Fibroblast of mammary gland (primary cell): ENCODE results near the gene DCTN5.

Experiments used
- DNase-seq: peaks from one replicate; pipeline ENCODE4 v3.0.0-alpha.2; 2010; ENCODE audit warnings: low read depth
- H3K4me3 ChIP-seq: 2 replicates; pipeline ENCODE4 v1.5.1; 2011; ENCODE audit warnings: low read depth, mild to moderate bottlenecking, low read length, moderate library complexity; ENCODE audit not compliant: control insufficient read depth
- TF ChIP-seq, protein P1 (sequence below): conservative IDR thresholded peaks from 2 replicates; pipeline ENCODE4 v1.5.1; 2011; ENCODE audit warnings: low read depth, low read length, inconsistent platforms; ENCODE audit not compliant: control insufficient read depth, insufficient read depth

The DCTN5 gene

DNA sequence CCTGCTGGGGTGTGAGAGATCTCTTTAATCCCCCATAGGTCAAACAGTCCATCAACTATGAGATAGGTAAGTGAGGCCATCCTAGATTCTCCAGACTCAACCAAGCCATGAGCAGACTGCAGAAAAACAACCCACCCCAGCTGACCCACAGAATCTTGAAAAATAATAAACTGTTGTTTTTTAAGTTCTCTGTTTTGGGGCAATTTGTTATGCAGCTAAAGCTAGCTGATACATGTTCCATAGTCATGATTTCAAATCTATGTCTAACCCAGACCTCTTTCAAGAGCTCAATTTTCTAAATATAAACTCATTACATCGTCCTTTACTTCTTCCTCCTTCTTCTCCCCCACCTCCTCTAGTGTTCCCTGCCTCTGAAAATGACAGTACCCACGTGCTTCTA lies 61.7 kb downstream of the DCTN5 start:
- DNase-seq, result no peak
- no peak overlapping the region for H3K4me3 ChIP-seq
- TF ChIP-seq, protein P1, sequence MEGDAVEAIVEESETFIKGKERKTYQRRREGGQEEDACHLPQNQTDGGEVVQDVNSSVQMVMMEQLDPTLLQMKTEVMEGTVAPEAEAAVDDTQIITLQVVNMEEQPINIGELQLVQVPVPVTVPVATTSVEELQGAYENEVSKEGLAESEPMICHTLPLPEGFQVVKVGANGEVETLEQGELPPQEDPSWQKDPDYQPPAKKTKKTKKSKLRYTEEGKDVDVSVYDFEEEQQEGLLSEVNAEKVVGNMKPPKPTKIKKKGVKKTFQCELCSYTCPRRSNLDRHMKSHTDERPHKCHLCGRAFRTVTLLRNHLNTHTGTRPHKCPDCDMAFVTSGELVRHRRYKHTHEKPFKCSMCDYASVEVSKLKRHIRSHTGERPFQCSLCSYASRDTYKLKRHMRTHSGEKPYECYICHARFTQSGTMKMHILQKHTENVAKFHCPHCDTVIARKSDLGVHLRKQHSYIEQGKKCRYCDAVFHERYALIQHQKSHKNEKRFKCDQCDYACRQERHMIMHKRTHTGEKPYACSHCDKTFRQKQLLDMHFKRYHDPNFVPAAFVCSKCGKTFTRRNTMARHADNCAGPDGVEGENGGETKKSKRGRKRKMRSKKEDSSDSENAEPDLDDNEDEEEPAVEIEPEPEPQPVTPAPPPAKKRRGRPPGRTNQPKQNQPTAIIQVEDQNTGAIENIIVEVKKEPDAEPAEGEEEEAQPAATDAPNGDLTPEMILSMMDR, result no peak

DNA sequence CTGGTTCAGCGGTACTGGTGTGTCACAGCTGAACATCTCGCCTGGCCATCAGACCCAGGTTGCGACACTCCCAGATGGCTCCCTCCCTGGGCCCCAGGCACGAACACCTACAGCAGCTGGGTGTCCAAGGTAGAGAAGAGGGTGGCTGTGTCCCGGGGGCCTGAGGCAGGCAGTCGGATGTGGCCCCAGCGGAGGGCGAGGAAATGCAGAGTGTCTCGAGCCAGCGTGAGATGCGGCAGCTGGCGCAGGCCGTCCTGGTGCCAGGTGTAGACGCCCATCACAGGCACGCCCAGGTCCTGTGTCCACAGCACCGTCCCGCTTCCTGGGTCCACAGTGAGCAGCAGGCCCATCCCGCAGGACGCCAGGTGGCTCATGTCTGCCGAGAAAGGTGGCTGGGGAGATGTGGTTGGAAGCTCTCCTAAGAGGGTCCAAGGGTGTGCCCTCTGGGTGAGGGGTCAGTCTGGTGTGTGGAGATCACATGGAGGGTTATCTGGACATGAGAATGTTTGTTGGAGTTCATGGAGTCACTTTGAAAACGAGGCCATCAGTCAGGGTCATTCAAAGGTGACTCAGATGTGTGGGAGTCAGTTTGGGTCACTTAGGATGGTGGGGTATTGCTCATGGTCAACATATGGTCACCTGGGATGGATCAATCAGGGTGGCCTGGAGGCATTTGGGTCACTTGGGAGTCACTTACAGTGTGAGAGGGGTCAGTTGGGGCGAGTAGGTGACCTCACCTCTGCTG lies 63.7 kb downstream of the DCTN5 start:
- H3K4me3 ChIP-seq, result no peak overlapping the region
- TF ChIP-seq, protein P1, result no peak
- no peak for DNase-seq

GRCh38 chr16:23705517-23705902 lies 64.2 kb downstream of the DCTN5 start:
- H3K4me3 ChIP-seq, result no peak overlapping the region
- TF ChIP-seq, protein P1, result no peak
- DNase-seq, result no peak

DNA sequence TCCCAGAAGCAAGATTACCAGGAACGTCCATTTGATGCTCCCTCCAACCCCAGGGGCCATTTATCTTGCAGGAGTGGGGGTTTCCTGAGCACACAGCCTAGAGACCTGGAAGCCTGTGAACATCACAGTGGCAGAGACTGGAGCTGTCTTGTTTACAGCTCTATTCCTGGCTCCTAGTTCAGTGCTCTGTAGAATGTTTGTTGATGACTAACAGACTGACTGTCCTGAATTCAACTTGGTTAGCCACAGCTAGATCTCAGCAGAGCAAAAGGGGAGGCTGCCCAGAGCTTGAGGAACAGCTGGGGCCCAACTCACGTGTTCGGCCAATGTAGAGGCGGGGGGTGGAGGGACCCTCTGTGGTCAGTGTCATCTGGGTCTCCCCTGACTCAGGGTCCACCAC lies 65.2 kb downstream of the DCTN5 start:
- TF ChIP-seq, protein P1, result no peak
- no peak overlapping the region for H3K4me3 ChIP-seq
- no peak for DNase-seq

- TF ChIP-seq, protein P1, result no peak
- DNase-seq, result no peak
- H3K4me3 ChIP-seq, result no peak overlapping the region
Measured at GRCh38 chr16:23709536-23709935, 68.3 kb downstream of the DCTN5 start.

DNA sequence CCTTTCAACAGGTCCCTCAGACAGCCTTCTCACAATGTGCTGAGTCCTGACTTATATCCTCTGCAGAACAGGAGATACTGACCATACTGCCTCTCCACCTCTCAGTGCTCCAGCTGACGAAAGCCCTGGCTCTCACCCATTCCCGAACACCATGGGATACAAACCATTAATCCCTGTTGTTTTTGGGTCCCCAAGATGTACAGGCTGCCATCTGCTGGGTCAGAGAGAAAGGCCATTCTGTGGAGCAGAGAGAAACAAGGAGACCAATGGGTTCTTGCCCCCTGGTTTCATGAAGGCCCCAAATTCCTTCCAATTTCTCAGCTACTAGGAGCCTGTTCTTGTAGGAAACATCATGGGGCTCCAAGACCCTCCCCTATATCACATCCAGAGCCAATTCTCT lies 68.7 kb downstream of the DCTN5 start:
- TF ChIP-seq, protein P1, result no peak
- no peak overlapping the region for H3K4me3 ChIP-seq
- no peak for DNase-seq
